ENCODE measurements around the gene KIRREL3.

The KIRREL3 gene

GRCh38 chr11:126479178-126479930 lies 521.2 kb downstream of the KIRREL3 start:
- no peak for DNase-seq

- DNase-seq: no peak
Measured at GRCh38 chr11:126478466-126478865, 522.1 kb downstream of the KIRREL3 start.

GRCh38 chr11:126477535-126478305 lies 522.9 kb downstream of the KIRREL3 start:
- DNase-seq: no peak

- no peak for DNase-seq
Measured at GRCh38 chr11:126476977-126477376, 523.6 kb downstream of the KIRREL3 start.

- DNase-seq: no peak
Measured at GRCh38 chr11:126476266-126476924, 524.2 kb downstream of the KIRREL3 start.

- DNase-seq: no peak
Measured at GRCh38 chr11:126475014-126475991, 525.3 kb downstream of the KIRREL3 start.

- DNase-seq: no peak
Measured at GRCh38 chr11:126474220-126474619, 526.4 kb downstream of the KIRREL3 start.

- DNase-seq: no peak
Measured at GRCh38 chr11:126473269-126473668, 527.3 kb downstream of the KIRREL3 start.

GRCh38 chr11:126469311-126469710 lies 531.3 kb downstream of the KIRREL3 start:
- DNase-seq: no peak

GRCh38 chr11:126468102-126468521 lies 532.5 kb downstream of the KIRREL3 start:
- peak; percentile 21 for DNase-seq

- no peak for DNase-seq
Measured at GRCh38 chr11:126467471-126467870, 533.1 kb downstream of the KIRREL3 start.

- DNase-seq: no peak
Measured at GRCh38 chr11:126467046-126467370, 533.6 kb downstream of the KIRREL3 start.

- no peak for DNase-seq
Measured at GRCh38 chr11:126466236-126467045, 534.1 kb downstream of the KIRREL3 start.

- peak; percentile 24 for DNase-seq
Measured at GRCh38 chr11:126465573-126466188, 534.9 kb downstream of the KIRREL3 start.

- peak; percentile 25 for DNase-seq
Measured at GRCh38 chr11:126464796-126465195, 535.8 kb downstream of the KIRREL3 start.

- no peak for DNase-seq
Measured at GRCh38 chr11:126462422-126462821, 538.1 kb downstream of the KIRREL3 start.

- DNase-seq: no peak
Measured at GRCh38 chr11:126461996-126462395, 538.6 kb downstream of the KIRREL3 start.

- no peak for DNase-seq
Measured at GRCh38 chr11:126461096-126461440, 539.5 kb downstream of the KIRREL3 start.

GRCh38 chr11:126460417-126461095 lies 540.0 kb downstream of the KIRREL3 start:
- no peak for DNase-seq

- DNase-seq: no peak
Measured at GRCh38 chr11:126459691-126460281, 540.8 kb downstream of the KIRREL3 start.
